IMR-90 (cell line): Measurements from ENCODE around the gene PRSS33. TPM values are rescaled to one million over a fixed set of nuclear protein-coding genes. Genes with fewer than 3 reads are reported as not detected.

Source experiments
- ATAC-seq: fragments of 200-7000 bp; cut with Tn5 transposase; 2 replicates; pipeline ENCODE4 v1.9.1; 2020; ENCODE audit warnings: low read depth, mild to moderate bottlenecking, moderate library complexity
- BruUV-seq: library from RNA; stranded (reverse); fragments of 400-500 nt; replicated peaks from 2 replicates; lab custom pipeline; 2021; lab: Mats Ljungman, UMichigan
- CTCF ChIA-PET: fragments of 300-600 bp; formaldehyde crosslinking; extraction: SDS; loops from one replicate; lab custom pipeline; 2021; ENCODE audit warnings: antibody characterized with exemption; lab: Yijun Ruan, JAX
- POLR2A ChIA-PET: fragments of 300-600 bp; sonication (Branson Sonifier 250); formaldehyde crosslinking; loops from one replicate; lab custom pipeline; 2022; ENCODE audit warnings: antibody characterized with exemption; ENCODE audit not compliant: unreplicated experiment; lab: Charles Lee
- DNase-seq: peaks from one replicate; pipeline ENCODE4 v3.0.0; 2013
- H2AFZ ChIP-seq: replicated peaks from 2 replicates; pipeline ENCODE3; 2013; ENCODE audit warnings: low read length, mild to moderate bottlenecking; ENCODE audit not compliant: poor library complexity
- H2AK5ac ChIP-seq: 2 replicates; pipeline ENCODE4 v1.6.1; 2013; ENCODE audit warnings: low read depth, low read length, inconsistent platforms
- H2AK9ac ChIP-seq: replicated peaks from 2 replicates; pipeline ENCODE3; 2013; ENCODE audit warnings: mild to moderate bottlenecking, low read depth, low read length, moderate library complexity; ENCODE audit not compliant: poor library complexity
- H2BK120ac ChIP-seq: 2 replicates; pipeline ENCODE4 v1.6.1; 2013; ENCODE audit warnings: low read depth, low read length, inconsistent platforms
- H2BK15ac ChIP-seq: 3 replicates; pipeline ENCODE4 v1.6.1; 2013; ENCODE audit warnings: low read depth, low read length, inconsistent platforms
- H2BK20ac ChIP-seq: 2 replicates; pipeline ENCODE4 v1.6.1; 2013; ENCODE audit warnings: low read depth, mild to moderate bottlenecking, inconsistent platforms, low read length, moderate library complexity
- H2BK5ac ChIP-seq: 2 replicates; pipeline ENCODE4 v1.6.1; 2013; ENCODE audit warnings: mild to moderate bottlenecking, low read depth, low read length, inconsistent platforms; ENCODE audit not compliant: poor library complexity, severe bottlenecking
- H3K14ac ChIP-seq: replicated peaks from 2 replicates; pipeline ENCODE4 v1.6.1; 2013; ENCODE audit warnings: low read depth, low read length, inconsistent platforms
- H3K18ac ChIP-seq: 2 replicates; pipeline ENCODE4 v1.6.1; 2013; ENCODE audit warnings: low read depth, low read length, control low read depth
- H3K23ac ChIP-seq: 2 replicates; pipeline ENCODE4 v1.6.1; 2013; ENCODE audit warnings: low read depth, low read length, inconsistent platforms
- H3K27ac ChIP-seq: 2 replicates; pipeline ENCODE4 v1.5.1; 2013; ENCODE audit warnings: mild to moderate bottlenecking, control low read depth, low read length; ENCODE audit not compliant: insufficient read depth
- H3K27me3 ChIP-seq: 2 replicates; pipeline ENCODE4 v1.6.1; 2013; ENCODE audit warnings: low read length; ENCODE audit not compliant: control insufficient read depth, insufficient read depth
- H3K36me3 ChIP-seq: 2 replicates; pipeline ENCODE4 v1.6.1; 2013; ENCODE audit warnings: low read length, mixed read lengths; ENCODE audit not compliant: control insufficient read depth, insufficient read depth
- H3K4ac ChIP-seq: 2 replicates; pipeline ENCODE4 v1.6.1; 2013; ENCODE audit warnings: low read depth, low read length, inconsistent platforms
- H3K4me1 ChIP-seq: 2 replicates; pipeline ENCODE4 v1.6.1; 2013; ENCODE audit warnings: low read length, mixed read lengths; ENCODE audit not compliant: control insufficient read depth, insufficient read depth
- H3K4me2 ChIP-seq: 2 replicates; pipeline ENCODE4 v1.6.1; 2013; ENCODE audit warnings: low read depth, mild to moderate bottlenecking, control low read depth, low read length, moderate library complexity
- H3K4me3 ChIP-seq: 2 replicates; pipeline ENCODE4 v1.5.1; 2013; ENCODE audit warnings: low read depth, mild to moderate bottlenecking, control low read depth, low read length, moderate library complexity; ENCODE audit not compliant: insufficient read depth
- H3K56ac ChIP-seq: 2 replicates; pipeline ENCODE4 v1.6.1; 2013; ENCODE audit warnings: low read length, inconsistent platforms; ENCODE audit not compliant: insufficient read depth; ENCODE audit errors: extremely low read depth
- H3K79me1 ChIP-seq, 2 experiments: 2 replicates each; pipeline ENCODE4 v1.6.1; 2013; ENCODE audit warnings: low read length in 2 of 2, inconsistent platforms in 1 of 2, low read depth in 1 of 2
- H3K9ac ChIP-seq: 2 replicates; pipeline ENCODE4 v1.6.1; 2013; ENCODE audit warnings: low read depth, low read length, control low read depth
- H3K9me1 ChIP-seq: 2 replicates; pipeline ENCODE4 v1.6.1; 2013; ENCODE audit warnings: low read length, inconsistent platforms; ENCODE audit not compliant: insufficient read depth
- H3K9me3 ChIP-seq: 2 replicates; pipeline ENCODE4 v1.6.1; 2013; ENCODE audit warnings: low read length; ENCODE audit not compliant: control insufficient read depth, insufficient read depth
- H4K20me1 ChIP-seq: 2 replicates; pipeline ENCODE4 v1.6.1; 2013; ENCODE audit warnings: low read length, inconsistent platforms; ENCODE audit not compliant: insufficient read depth
- H4K5ac ChIP-seq: 2 replicates; pipeline ENCODE4 v1.6.1; 2013; ENCODE audit warnings: mild to moderate bottlenecking, low read depth, low read length, control low read depth
- H4K8ac ChIP-seq, 2 experiments: 2 replicates each; pipeline ENCODE4 v1.6.1; 2013; ENCODE audit warnings: low read depth in 2 of 2, low read length in 2 of 2, control low read depth in 1 of 2, inconsistent platforms in 1 of 2
- H4K91ac ChIP-seq: 2 replicates; pipeline ENCODE4 v1.6.1; 2013; ENCODE audit warnings: low read depth, low read length, inconsistent platforms; ENCODE audit not compliant: insufficient read depth
- BHLHE40 ChIP-seq: fragments of 150-350 bp; IDR thresholded peaks from 2 replicates; pipeline ENCODE4 v1.6.1; 2016; ENCODE audit warnings: mild to moderate bottlenecking, low read depth, low read length
- CEBPB ChIP-seq: IDR thresholded peaks from 2 replicates; pipeline ENCODE4 v1.6.1; 2012; ENCODE audit warnings: low read depth, low read length, improper control_type of control experiment
- CHD1 ChIP-seq: IDR thresholded peaks from 2 replicates; pipeline ENCODE4 v1.6.1; 2012; ENCODE audit warnings: low read depth, low read length, improper control_type of control experiment
- ELK1 ChIP-seq: fragments of 150-350 bp; IDR thresholded peaks from 2 replicates; pipeline ENCODE4 v1.6.1; 2016; ENCODE audit warnings: low read depth, mild to moderate bottlenecking, low read length, moderate library complexity, borderline replicate concordance
- FOS ChIP-seq: fragments of 150-350 bp; IDR thresholded peaks from 2 replicates; pipeline ENCODE4 v1.6.1; 2016; ENCODE audit warnings: low read depth, low read length
- MAFK ChIP-seq: IDR thresholded peaks from 2 replicates; pipeline ENCODE4 v1.6.1; 2012; ENCODE audit warnings: low read depth, low read length, improper control_type of control experiment
- MAZ ChIP-seq: IDR thresholded peaks from 2 replicates; pipeline ENCODE4 v1.6.1; 2012; ENCODE audit warnings: low read depth, mild to moderate bottlenecking, low read length, improper control_type of control experiment, moderate library complexity, borderline replicate concordance
- MXI1 ChIP-seq: IDR thresholded peaks from 2 replicates; pipeline ENCODE4 v1.6.1; 2012; ENCODE audit warnings: low read depth, mild to moderate bottlenecking, low read length, moderate library complexity, borderline replicate concordance
- NFE2L2 ChIP-seq: fragments of 150-350 bp; IDR thresholded peaks from 2 replicates; pipeline ENCODE4 v1.6.1; 2016; ENCODE audit warnings: low read depth, mild to moderate bottlenecking, low read length
- POLR2A ChIP-seq: IDR thresholded peaks from 2 replicates; pipeline ENCODE4 v1.6.1; 2012; ENCODE audit warnings: mild to moderate bottlenecking, low read depth, low read length
- RAD21 ChIP-seq: IDR thresholded peaks from 2 replicates; pipeline ENCODE4 v1.6.1; 2012; ENCODE audit warnings: low read length, improper control_type of control experiment
- RCOR1 ChIP-seq: IDR thresholded peaks from 2 replicates; pipeline ENCODE4 v1.6.1; 2012; ENCODE audit warnings: mild to moderate bottlenecking, low read length, improper control_type of control experiment; ENCODE audit not compliant: insufficient replicate concordance
- RFX5 ChIP-seq: IDR thresholded peaks from 2 replicates; pipeline ENCODE4 v1.8.0; 2012; ENCODE audit warnings: low read depth, mild to moderate bottlenecking, low read length, moderate library complexity
- SMC3 ChIP-seq: fragments of 150-350 bp; IDR thresholded peaks from 2 replicates; pipeline ENCODE4 v1.6.1; 2016; ENCODE audit warnings: low read depth, mild to moderate bottlenecking, antibody characterized with exemption, low read length, moderate library complexity
- USF2 ChIP-seq: fragments of 150-350 bp; IDR thresholded peaks from 2 replicates; pipeline ENCODE4 v1.6.1; 2017; ENCODE audit warnings: mild to moderate bottlenecking, antibody characterized with exemption, low read length, low read depth
- WGBS, 2 experiments: methylation state at CpG; one replicate each; pipeline versions ENCODE4 v1.1.5 to v1.1.7; 2013; ENCODE audit warnings: missing lambda C conversion rate in 2 of 2; ENCODE audit not compliant: insufficient read length in 1 of 2; ENCODE audit errors: extremely low coverage in 2 of 2; 5-methylcytosine and 5-hydroxymethylcytosine counted together
- dilution Hi-C: fragments of 300-500 bp; cut with HindIII; formaldehyde crosslinking; loops from one replicate; pipeline ENCODE4 v1.14.3; 2018; ENCODE audit warnings: low sequenced_read_pairs; ENCODE audit not compliant: unreplicated experiment
- in situ Hi-C: fragments of 300-500 bp; cut with MboI; formaldehyde crosslinking; loops from 3 replicates; pipeline ENCODE4 v1.14.3; 2019; ENCODE audit warnings: low sequenced_read_pairs, inconsistent platforms, mixed read lengths
- intact Hi-C: fragments of 100-400 bp; cut with micrococcal nuclease; formaldehyde crosslinking; loops from 2 replicates; pipeline ENCODE4 v1.10.0; 2022
- polyA plus RNA-seq, 3 experiments: library from polyadenylated mRNA; depleted of rRNA; stranded (reverse); fragments of >200 nt; gene quantifications; 2 replicates each; pipeline ENCODE4 v1.2.3, GENCODE V29; 2012; ENCODE audit warnings: low replicate concordance in 1 of 3
- total RNA-seq: library from RNA; depleted of rRNA; stranded (reverse); fragments of >200 nt; gene quantifications from 2 replicates; pipeline ENCODE4 v1.2.3, GENCODE V29; 2012
- TF ChIP-seq, protein P1 (sequence below): conservative IDR thresholded peaks from 2 replicates; pipeline ENCODE4 v1.5.1; 2012; ENCODE audit warnings: mild to moderate bottlenecking, low read depth, low read length, improper control_type of control experiment

PRSS33 gene
- total and polyA plus RNA-seq, 2 of the 4 experiments (the other 2 are of a cell fraction): not detected

- H3K18ac ChIP-seq: no peak overlapping the region
- H2AK5ac ChIP-seq: 0 out of 2 replicates have a peak overlapping the region, but pooled peaks have one; percentile 30
- no peaks in the 10 kb centered on the region for H3K9me3 ChIP-seq
- intact Hi-C loops (no loop called here), in situ Hi-C loops (loop anchor here (10.0 kb wide), 1 partner anchor 81 kb away; the partner anchor contains the start of gene FLYWCH1), dilution Hi-C loops (no loop called here)
- no peak overlapping the region for H4K5ac ChIP-seq
- H2BK120ac ChIP-seq: no peak overlapping the region
- no peak overlapping the region for H3K23ac ChIP-seq
- CTCF ChIA-PET: no interaction called here
- H3K14ac ChIP-seq: no peak overlapping the region
- peaks cover 7% of the 10 kb centered on the region; the same call in 1 of the 2 replicates for H4K20me1 ChIP-seq
- no peak overlapping the region for H3K4ac ChIP-seq
- no CpG with 5 or more reads among the region's 7 CpGs for WGBS, 2 experiments
- H3K4me1 ChIP-seq: peaks cover 7% of the 10 kb centered on the region
- H3K27me3 ChIP-seq: peaks cover 27% of the 10 kb centered on the region
- POLR2A ChIA-PET: no interaction called here
- no peak overlapping the region for H3K56ac ChIP-seq
- H3K27ac ChIP-seq: no peak overlapping the region
- H3K36me3 ChIP-seq: no peaks in the 10 kb centered on the region
- H2BK15ac ChIP-seq: no peak overlapping the region
- no peak overlapping the region for H2BK5ac ChIP-seq
- H4K8ac ChIP-seq: no peak overlapping the region
- no TSS peak for BruUV-seq
- no peak overlapping the region for H3K4me3 ChIP-seq
- no peaks in the 10 kb centered on the region for H3K79me1 ChIP-seq
- no peak overlapping the region for H2AK9ac ChIP-seq
- ATAC-seq: no peak
- H2BK20ac ChIP-seq: no peak overlapping the region
- no peak for DNase-seq
- H3K4me2 ChIP-seq: no peak overlapping the region
- no peak overlapping the region for H2AFZ ChIP-seq
- H3K9ac ChIP-seq: no peak overlapping the region
- TF ChIP-seq RCOR1 (no peak), SMC3 (no peak), CEBPB (no peak), CHD1 (no peak), MXI1 (no peak), NFE2L2 (no peak), BHLHE40 (no peak), ELK1 (no peak), FOS (no peak), POLR2A (no peak), RAD21 (no peak), USF2 (no peak), RFX5 (no peak), MAFK (no peak), MAZ (no peak)
- TF ChIP-seq, protein P1, sequence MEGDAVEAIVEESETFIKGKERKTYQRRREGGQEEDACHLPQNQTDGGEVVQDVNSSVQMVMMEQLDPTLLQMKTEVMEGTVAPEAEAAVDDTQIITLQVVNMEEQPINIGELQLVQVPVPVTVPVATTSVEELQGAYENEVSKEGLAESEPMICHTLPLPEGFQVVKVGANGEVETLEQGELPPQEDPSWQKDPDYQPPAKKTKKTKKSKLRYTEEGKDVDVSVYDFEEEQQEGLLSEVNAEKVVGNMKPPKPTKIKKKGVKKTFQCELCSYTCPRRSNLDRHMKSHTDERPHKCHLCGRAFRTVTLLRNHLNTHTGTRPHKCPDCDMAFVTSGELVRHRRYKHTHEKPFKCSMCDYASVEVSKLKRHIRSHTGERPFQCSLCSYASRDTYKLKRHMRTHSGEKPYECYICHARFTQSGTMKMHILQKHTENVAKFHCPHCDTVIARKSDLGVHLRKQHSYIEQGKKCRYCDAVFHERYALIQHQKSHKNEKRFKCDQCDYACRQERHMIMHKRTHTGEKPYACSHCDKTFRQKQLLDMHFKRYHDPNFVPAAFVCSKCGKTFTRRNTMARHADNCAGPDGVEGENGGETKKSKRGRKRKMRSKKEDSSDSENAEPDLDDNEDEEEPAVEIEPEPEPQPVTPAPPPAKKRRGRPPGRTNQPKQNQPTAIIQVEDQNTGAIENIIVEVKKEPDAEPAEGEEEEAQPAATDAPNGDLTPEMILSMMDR: no peak
- peaks cover 10% of the 10 kb centered on the region for H3K9me1 ChIP-seq
- no peak overlapping the region for H4K91ac ChIP-seq
Measured at GRCh38 chr16:2833776-2834175, 46.4 kb upstream of the PRSS33 start.
